Measurements from ENCODE around the gene UVRAG.

Gene UVRAG

GRCh38 chr11:76155500-76156227 lies 340.7 kb downstream of the UVRAG start:
- DNase-seq: no peak

GRCh38 chr11:76156971-76157427 lies 342.0 kb downstream of the UVRAG start:
- DNase-seq: no peak

GRCh38 chr11:76157891-76158290 lies 342.9 kb downstream of the UVRAG start:
- no peak for DNase-seq

GRCh38 chr11:76158394-76159302 lies 343.6 kb downstream of the UVRAG start:
- no peak for DNase-seq

DNA sequence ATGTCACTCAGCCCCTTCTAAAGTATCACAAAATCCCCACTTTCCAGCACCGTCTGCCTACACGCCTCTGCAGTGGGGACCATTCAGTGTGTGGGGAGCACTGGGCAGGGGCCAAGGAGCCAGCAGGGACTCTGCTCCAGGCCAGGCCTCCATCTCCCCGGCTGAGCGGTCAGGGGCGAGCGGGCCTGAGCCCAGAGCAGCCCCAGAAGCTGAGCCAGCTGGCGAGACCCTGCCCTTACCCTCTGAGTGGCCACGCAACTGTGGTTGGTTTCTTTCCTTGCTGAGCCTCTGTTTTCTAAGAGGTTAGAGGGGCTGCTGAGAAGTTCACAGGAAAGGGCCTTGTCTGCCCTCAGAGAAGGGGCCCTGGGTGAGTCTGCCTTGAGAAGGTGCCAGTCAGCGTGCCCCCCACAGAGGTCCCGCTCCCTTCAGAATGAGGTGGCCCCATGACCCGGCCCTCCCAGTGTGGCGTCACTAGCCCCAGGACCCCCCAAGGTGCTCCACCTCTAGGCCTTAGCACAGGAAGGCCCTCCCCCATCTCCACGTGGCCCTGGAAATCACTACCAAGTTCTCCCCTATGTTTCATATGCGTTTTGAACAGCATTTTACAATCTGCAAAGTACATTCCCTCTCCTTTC lies 344.4 kb downstream of the UVRAG start:
- DNase-seq: no peak

DNA sequence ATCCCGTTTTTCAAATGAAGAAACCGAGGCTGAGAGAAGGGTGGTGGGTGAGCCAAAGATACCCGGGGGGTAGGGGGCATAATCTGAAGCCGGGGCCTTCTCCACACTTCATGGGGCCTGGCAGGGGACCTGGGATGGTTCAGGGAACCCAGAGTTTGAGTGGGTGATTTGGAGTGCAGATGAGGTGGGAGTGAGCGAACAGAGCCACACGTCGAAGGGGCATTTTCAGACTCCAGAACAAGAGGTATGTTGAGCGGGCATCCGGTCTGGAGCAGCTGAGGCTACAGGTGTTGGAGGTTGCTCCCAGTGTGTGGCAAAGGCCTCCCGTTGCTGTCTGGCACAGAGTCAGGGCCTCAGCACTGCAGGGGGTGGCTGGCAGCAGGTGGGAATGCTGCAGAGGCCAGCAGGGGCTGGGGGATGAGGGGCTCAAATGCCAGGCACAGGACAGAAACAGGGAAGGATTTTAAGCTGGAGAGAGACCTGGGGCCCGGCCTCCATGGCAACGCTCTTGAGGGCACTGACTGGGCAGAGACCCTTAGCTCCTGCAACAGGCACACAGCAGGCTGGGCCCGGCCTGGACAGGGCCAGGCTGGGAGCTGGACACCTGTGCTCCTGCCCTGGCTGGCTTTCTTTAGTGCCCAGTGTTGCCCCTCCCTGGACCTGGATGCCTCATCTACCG lies 345.1 kb downstream of the UVRAG start:
- DNase-seq: peak; percentile 31

DNA sequence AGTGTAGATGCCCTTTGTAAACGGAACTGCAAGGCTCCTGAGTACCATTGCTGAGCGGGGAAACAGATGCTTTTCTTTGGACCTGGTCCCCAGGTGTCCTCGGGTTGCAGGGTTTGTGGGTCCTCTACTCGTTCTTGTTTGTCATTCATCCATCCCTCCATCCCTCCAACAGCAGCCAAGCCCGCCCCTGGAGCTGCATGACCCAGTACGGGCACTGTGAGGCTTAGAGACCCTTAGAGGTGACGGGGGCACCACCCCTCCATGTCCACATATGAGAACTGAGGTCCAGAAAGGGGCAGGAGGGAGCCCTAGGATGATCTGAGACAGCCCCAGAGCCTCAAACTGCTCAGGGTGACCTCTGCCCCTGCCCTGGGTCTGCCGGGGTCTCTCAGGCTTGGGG lies 345.8 kb downstream of the UVRAG start:
- no peak for DNase-seq

- DNase-seq: no peak
Measured at GRCh38 chr11:76161261-76161961, 346.4 kb downstream of the UVRAG start.

- DNase-seq: no peak
Measured at GRCh38 chr11:76162336-76163288, 347.6 kb downstream of the UVRAG start.

GRCh38 chr11:76163289-76163880 lies 348.4 kb downstream of the UVRAG start:
- DNase-seq: no peak

DNA sequence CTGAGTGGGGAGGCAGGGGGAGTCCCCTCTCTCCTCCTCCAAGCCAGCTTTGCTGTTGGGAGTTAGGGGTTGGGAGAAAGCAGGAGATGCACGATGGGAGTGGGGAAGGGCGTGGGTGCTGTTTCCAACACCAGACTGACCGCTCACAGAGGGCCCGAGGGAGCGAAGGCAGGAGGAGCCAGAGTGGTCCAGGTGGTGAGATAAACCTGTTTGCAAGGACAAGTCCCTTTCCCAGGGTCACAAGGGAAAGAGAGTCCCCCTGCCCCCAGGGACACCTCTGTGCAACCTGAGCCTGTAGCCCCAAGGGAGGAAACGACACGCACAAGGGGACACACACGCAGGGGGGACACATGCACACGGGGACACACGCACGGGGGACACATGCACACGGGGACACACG lies 349.1 kb downstream of the UVRAG start:
- no peak for DNase-seq

DNA sequence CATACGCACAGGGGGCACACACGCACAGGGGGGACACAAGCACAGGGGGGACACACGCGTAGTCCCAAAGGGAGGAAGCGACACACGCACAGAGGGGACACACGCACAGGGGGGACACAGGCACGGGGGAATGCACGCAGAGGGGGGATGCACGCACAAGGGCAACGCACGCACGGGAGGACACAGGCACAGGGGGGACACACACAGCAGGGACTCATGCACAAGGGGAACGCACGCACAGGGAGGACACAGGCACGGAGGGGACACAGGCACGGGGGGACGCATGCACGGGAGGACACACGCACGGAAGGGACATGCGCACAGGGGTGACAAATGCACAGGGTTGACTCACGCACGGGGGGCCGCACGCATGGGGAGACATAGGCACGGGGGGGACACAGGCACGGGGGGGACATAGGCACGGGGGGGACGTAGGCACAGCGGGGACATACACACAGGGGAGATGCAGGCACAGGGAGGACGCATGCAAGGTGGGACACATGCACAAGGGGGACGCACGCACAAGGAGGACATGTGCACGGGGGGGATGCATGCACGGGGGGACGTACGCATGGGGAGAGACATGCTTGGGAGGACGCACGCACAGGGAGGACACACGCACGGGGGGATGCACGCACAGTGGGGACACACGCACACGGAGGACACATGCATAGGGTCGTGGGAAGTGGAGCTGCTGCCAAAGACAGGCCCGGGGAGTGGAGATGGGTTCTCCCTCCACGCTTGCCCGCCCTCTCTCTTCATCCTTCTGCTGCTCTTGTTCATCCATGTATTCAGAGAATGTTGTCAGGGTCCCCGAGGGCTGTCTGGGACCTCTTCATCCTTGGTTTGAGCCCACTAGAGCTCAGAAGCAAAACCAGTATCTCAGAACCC lies 350.1 kb downstream of the UVRAG start:
- no peak for DNase-seq

DNA sequence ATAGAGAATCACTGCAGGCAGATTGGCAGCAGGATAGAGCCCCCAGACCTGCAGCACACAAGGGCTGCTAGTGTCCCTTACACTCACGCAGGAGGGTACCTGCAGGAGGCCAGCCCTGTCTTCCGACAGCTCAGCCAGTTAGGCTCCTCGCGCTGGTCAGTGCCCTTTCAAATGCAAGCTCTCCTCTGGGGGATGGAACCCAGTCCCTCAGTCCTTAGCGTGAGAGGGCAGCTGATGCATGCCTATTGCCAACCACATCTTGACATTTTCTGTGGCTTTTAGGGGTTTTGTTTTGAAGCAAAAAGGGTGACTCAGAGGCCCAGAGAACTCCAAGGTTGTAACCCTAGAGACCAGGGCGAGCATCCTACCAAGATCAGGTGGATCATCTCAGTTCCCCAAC lies 351.3 kb downstream of the UVRAG start:
- no peak for DNase-seq

GRCh38 chr11:76167590-76167989 lies 352.6 kb downstream of the UVRAG start:
- DNase-seq: no peak

DNA sequence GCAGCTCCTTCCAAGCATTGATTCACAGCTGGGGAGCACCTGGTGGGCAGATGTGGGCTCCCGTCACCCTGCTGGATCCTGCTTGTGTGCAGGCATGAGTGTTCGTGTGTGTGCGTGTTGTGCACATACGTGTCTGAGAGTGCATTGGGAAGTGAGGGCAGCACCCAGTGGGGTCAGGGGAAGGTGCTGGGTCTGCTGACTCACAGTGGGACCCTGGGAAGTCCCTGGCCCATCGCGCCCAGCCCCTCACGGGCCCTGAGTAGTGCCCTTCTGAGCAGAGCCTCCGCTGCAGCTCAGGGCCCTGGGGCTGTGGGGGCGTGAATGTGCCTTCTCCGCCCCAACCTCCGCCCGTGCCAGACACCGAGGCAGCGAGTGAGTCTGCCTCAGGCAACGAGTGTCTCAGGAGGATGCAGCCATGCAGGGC lies 354.5 kb downstream of the UVRAG start:
- no peak for DNase-seq

GRCh38 chr11:76170468-76170867 lies 355.5 kb downstream of the UVRAG start:
- no peak for DNase-seq

DNA sequence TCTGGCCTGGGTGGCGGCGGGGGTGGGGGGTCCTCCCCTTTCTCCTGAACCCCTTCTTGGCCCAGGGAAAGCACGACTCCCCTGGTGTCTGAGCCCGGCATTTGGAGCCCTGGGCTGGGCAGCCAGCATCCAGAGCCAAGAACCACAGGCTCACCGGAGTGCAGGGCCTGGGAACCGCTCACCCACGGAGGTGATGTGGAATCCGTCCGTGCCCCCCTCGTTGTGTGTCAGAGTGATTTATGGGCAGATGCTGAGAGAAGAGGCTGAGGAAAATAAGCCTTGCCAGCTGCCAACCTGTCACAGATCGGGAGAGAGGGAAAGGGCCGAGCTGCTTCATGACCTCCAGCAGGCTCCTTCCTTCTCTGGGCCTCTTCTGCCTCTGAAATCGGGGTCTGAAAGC lies 357.6 kb downstream of the UVRAG start:
- DNase-seq: peak; percentile 38

DNA sequence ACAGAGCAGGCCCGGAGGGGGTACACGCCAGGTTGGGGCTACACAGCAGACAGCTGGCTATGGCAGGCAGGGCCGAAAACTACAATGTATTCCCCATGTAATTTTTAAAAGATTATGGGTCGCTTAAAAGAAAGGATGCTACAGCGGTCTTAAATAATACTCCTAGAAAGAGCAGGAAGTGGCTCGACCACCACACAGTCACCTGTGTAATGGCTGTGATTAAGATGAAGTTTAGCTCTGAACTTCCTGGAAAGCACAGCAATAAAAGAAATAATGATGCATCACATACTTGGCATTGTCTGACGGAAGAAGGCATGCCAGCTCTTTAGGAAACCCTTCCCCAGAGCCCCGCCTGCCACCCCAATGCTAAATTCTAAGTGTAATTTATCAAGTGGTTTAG lies 358.7 kb downstream of the UVRAG start:
- no peak for DNase-seq

GRCh38 chr11:76174330-76174729 lies 359.3 kb downstream of the UVRAG start:
- DNase-seq: no peak

DNA sequence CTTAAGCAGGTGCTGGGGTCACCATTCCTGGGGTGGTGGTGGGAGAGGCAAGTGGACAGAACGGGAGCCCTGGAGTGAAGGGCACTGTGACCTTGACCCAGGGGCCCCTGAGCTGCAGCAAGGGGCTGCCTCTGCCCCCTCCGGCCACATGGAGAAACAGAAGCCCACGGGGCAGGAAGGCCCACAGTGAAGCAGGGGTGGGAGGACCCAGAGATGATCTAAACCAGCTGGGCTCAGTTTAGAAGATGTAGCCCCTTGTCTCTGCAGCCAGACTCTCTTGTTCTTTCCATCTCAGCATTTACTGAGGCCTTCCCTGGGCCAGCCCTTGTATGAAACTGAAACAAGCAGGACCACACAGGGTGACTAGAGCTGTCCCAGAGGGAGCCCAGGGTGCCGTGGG lies 360.8 kb downstream of the UVRAG start:
- DNase-seq: no peak
